ENCODE measurements around the gene CCL22.

- no peak for TF ChIP-seq CTCF (IDR thresholded peaks at IDR 0.05)
- TF ChIP-seq POLR2A (IDR thresholded peaks at IDR 0.05) = no peak
Observed at GRCh38 chr16:57341441-57342303, 16.9 kb upstream of the CCL22 start.

All from testis (tissue), 2 donors.